Measurements from ENCODE around the gene DNAJC1.
A peak's percentile ranks its signal among the peaks of the same experiment; 100 is the strongest.

The DNAJC1 gene

GRCh38 chr10:21757185-21757901 lies 246.2 kb downstream of the DNAJC1 start:
- DNase-seq, result no peak

GRCh38 chr10:21756707-21757106 lies 246.8 kb downstream of the DNAJC1 start:
- no peak for DNase-seq

GRCh38 chr10:21754410-21755011 lies 249.0 kb downstream of the DNAJC1 start:
- DNase-seq, result no peak

- no peak for DNase-seq
Measured at GRCh38 chr10:21753497-21754270, 249.8 kb downstream of the DNAJC1 start.

GRCh38 chr10:21751341-21752310 lies 251.9 kb downstream of the DNAJC1 start:
- no peak for DNase-seq

- no peak for DNase-seq
Measured at GRCh38 chr10:21750424-21750823, 253.1 kb downstream of the DNAJC1 start.

GRCh38 chr10:21749788-21750187 lies 253.7 kb downstream of the DNAJC1 start:
- no peak for DNase-seq

GRCh38 chr10:21747809-21748208 lies 255.7 kb downstream of the DNAJC1 start:
- no peak for DNase-seq

GRCh38 chr10:21746118-21746517 lies 257.4 kb downstream of the DNAJC1 start:
- no peak for DNase-seq

- no peak for DNase-seq
Measured at GRCh38 chr10:21744223-21744622, 259.3 kb downstream of the DNAJC1 start.

- peak in 1 of 3 experiments; percentile 5 for DNase-seq
Measured at GRCh38 chr10:21742740-21743412, 260.7 kb downstream of the DNAJC1 start.

- DNase-seq, result no peak
Measured at GRCh38 chr10:21740989-21741388, 262.5 kb downstream of the DNAJC1 start.

- DNase-seq, result no peak
Measured at GRCh38 chr10:21737106-21737505, 266.4 kb downstream of the DNAJC1 start.

GRCh38 chr10:21733710-21734109 lies 269.8 kb downstream of the DNAJC1 start:
- peak in 1 of 3 experiments; percentile 14 for DNase-seq

GRCh38 chr10:21732067-21732772 lies 271.3 kb downstream of the DNAJC1 start:
- peak in 2 of 3 experiments; percentile 18 to 50 for DNase-seq

GRCh38 chr10:21728618-21729017 lies 274.9 kb downstream of the DNAJC1 start:
- DNase-seq, result no peak

- DNase-seq, result no peak
Measured at GRCh38 chr10:21727452-21728168, 275.9 kb downstream of the DNAJC1 start.

- DNase-seq, result no peak
Measured at GRCh38 chr10:21726601-21727225, 276.8 kb downstream of the DNAJC1 start.

- DNase-seq, result peak; percentile 78 to 97 (median 95)
Measured at GRCh38 chr10:21724687-21725367, 278.7 kb downstream of the DNAJC1 start.

Measured in NCI-H1417 (cell line).